HCT116 (cell line): ENCODE data around the gene SNTG2.

ENCODE experiments used
- CBX3 ChIP-seq: IDR thresholded peaks from 2 replicates; pipeline ENCODE4 v1.6.1; 2012; ENCODE audit warnings: low read depth
- CTCF ChIP-seq, 3 experiments: fragments of 200-600 bp in 1 of 3; sonication (generic) in 1 of 3; IDR thresholded peaks in 2 of 3; conservative IDR thresholded peaks in 1 of 3; 2 replicates each; pipeline ENCODE4 v1.5.1; 2012 to 2017; ENCODE audit warnings: low read depth in 2 of 3, low read length in 2 of 3, antibody characterized with exemption in 1 of 3, borderline replicate concordance in 1 of 3, control low read depth in 1 of 3, mild to moderate bottlenecking in 1 of 3, mixed read lengths in 1 of 3, mixed run types in 1 of 3, moderate library complexity in 1 of 3; ENCODE audit not compliant: insufficient read depth in 1 of 3
- ELF1 ChIP-seq: IDR thresholded peaks from 2 replicates; pipeline ENCODE4 v1.6.1; 2012; ENCODE audit warnings: low read depth, borderline replicate concordance
- EZH2 ChIP-seq: fragments of 200-600 bp; sonication (generic); IDR thresholded peaks from 2 replicates; pipeline ENCODE4 v1.6.1; 2017; ENCODE audit warnings: antibody characterized with exemption, mixed run types
- EZH2phosphoT487 ChIP-seq: fragments of 200-600 bp; IDR thresholded peaks from 2 replicates; pipeline ENCODE4 v1.6.1; 2018; ENCODE audit warnings: antibody characterized with exemption, borderline replicate concordance
- POLR2A ChIP-seq: IDR thresholded peaks from 2 replicates; pipeline ENCODE4 v1.7.0; 2011; ENCODE audit warnings: borderline replicate concordance; ENCODE audit not compliant: insufficient read depth, insufficient read length; ENCODE audit errors: extremely low read depth
- POLR2AphosphoS5 ChIP-seq: IDR thresholded peaks from 2 replicates; pipeline ENCODE4 v1.6.1; 2011; ENCODE audit warnings: mild to moderate bottlenecking, low read depth, low read length, moderate library complexity
- ZFX ChIP-seq: fragments of 450-650 bp; IDR thresholded peaks from 2 replicates; pipeline ENCODE4 v1.6.1; 2017

- TF ChIP-seq CTCF (IDR thresholded peaks at IDR 0.05 in 2 of 3, conservative IDR thresholded peaks at IDR 0.05 in 1 of 3; ENCODE audit: borderline replicate concordance in 1 of 3, insufficient read depth in 1 of 3, low read depth in 2 of 3, low read length in 2 of 3) = no peak
- TF ChIP-seq ZFX = no peak
- TF ChIP-seq ELF1 = no peak
- TF ChIP-seq POLR2AphosphoS5 = no peak
- TF ChIP-seq POLR2A = no peak
- no peak for TF ChIP-seq EZH2
- TF ChIP-seq EZH2phosphoT487 = no peak
- no peak for TF ChIP-seq CBX3
Observed at GRCh38 chr2:1041012-1041805, 90.6 kb downstream of the SNTG2 start.
